Sigmoid colon (tissue), 4 donors: ENCODE measurements around the gene CSNK2A1.

Source experiments
- CTCF ChIP-seq, 4 experiments: fragments of 450-650 bp in 3 of 4; fragments of 200-600 bp in 1 of 4; IDR thresholded peaks; one replicate each; pipeline ENCODE4 v1.5.1; 2016 to 2019; ENCODE audit warnings: antibody characterized with exemption in 4 of 4, mild to moderate bottlenecking in 3 of 4, moderate library complexity in 2 of 4
- POLR2AphosphoS5 ChIP-seq, 4 donors: sonication (generic); formaldehyde crosslinking; IDR thresholded peaks; one replicate each; pipeline ENCODE4 v1.6.1; 2017; ENCODE audit warnings: antibody characterized with exemption in 4 of 4

- no peak for TF ChIP-seq CTCF (IDR thresholded peaks at IDR 0.05)
- TF ChIP-seq POLR2AphosphoS5 (IDR thresholded peaks at IDR 0.05): no peak
Observed at GRCh38 chr20:528923-529604, 14.5 kb downstream of the CSNK2A1 start.
